Gastroesophageal sphincter (tissue), 4 donors: Measurements from ENCODE around the gene ADGRG6. TPM values are rescaled to one million over a fixed set of nuclear protein-coding genes. Genes with fewer than 3 reads are reported as not detected.
A peak's percentile ranks its signal among the peaks of the same experiment; 100 is the strongest.

ENCODE experiments used
- ATAC-seq: fragments of 150-250 bp; one replicate; pipeline ENCODE4 v1.9.1; 2016; ENCODE audit warnings: mild to moderate bottlenecking, moderate library complexity
- H3K27ac ChIP-seq, 4 donors: fragments of 200-600 bp; sonication (generic) in 3 of 4; 1 replicate in 3 of 4; 2 replicates in 1 of 4; pipeline ENCODE4 v1.5.1; 2016 to 2019
- H3K27me3 ChIP-seq: fragments of 200-600 bp; sonication (generic); one replicate; pipeline ENCODE4 v1.5.1; 2019
- H3K36me3 ChIP-seq, 2 donors: fragments of 200-600 bp; sonication (generic); one replicate each; pipeline ENCODE4 v1.5.1; 2019; ENCODE audit warnings: control low read depth in 1 of 2
- H3K4me1 ChIP-seq, 3 donors: fragments of 200-600 bp; sonication (generic); 1 replicate in 2 of 3; 2 replicates in 1 of 3; pipeline ENCODE4 v1.5.1; 2016 to 2019; ENCODE audit warnings: control low read depth in 2 of 3
- H3K4me3 ChIP-seq, 2 donors: fragments of 200-600 bp; sonication (generic); one replicate each; pipeline ENCODE4 v1.5.1; 2019; ENCODE audit warnings: mild to moderate bottlenecking in 1 of 2, moderate library complexity in 1 of 2
- H3K9me3 ChIP-seq, 3 donors: fragments of 200-600 bp; sonication (generic); one replicate each; pipeline ENCODE4 v1.5.1; 2017 to 2019; ENCODE audit warnings: control low read depth in 2 of 3
- CTCF ChIP-seq, 4 experiments: fragments of 200-600 bp in 2 of 4; fragments of 450-650 bp in 2 of 4; sonication (generic) in 1 of 4; IDR thresholded peaks; one replicate each; pipeline ENCODE4 v1.5.1; 2017 to 2019; ENCODE audit warnings: antibody characterized with exemption in 4 of 4, mild to moderate bottlenecking in 2 of 4, moderate library complexity in 2 of 4
- EP300 ChIP-seq: sonication (generic); formaldehyde crosslinking; IDR thresholded peaks from one replicate; pipeline ENCODE4 v1.6.1; 2017; ENCODE audit warnings: antibody characterized with exemption, mild to moderate bottlenecking
- POLR2A ChIP-seq, 2 donors: fragments of 450-650 bp; IDR thresholded peaks; one replicate each; pipeline ENCODE4 v1.6.1; 2017; ENCODE audit warnings: antibody characterized with exemption in 2 of 2, mild to moderate bottlenecking in 2 of 2, moderate library complexity in 1 of 2
- POLR2AphosphoS5 ChIP-seq: sonication (generic); formaldehyde crosslinking; IDR thresholded peaks from one replicate; pipeline ENCODE4 v1.6.1; 2017; ENCODE audit warnings: antibody characterized with exemption
- WGBS, 2 donors: methylation state at CpG; one replicate each; pipeline ENCODE4 v1.1.5; 2018; ENCODE audit warnings: low coverage in 1 of 2; 5-methylcytosine and 5-hydroxymethylcytosine counted together
- total RNA-seq, 4 donors: library from RNA; depleted of rRNA; stranded (reverse); fragments of >200 nt; gene quantifications; one replicate each; pipeline ENCODE4 v1.1.0, GENCODE V29; 2016

Gene ADGRG6
- total RNA-seq, 4 donors from 2014 or later = 8.3 to 14.4 (median 11.4) TPM

GRCh38 chr6:142297996-142298753, 3.6 kb upstream of the ADGRG6 start:
- peaks cover 36% of the 10 kb centered on the region for H3K27me3 ChIP-seq
- no peak for ATAC-seq
- peaks cover 0 to 13% (median 0%) of the 10 kb centered on the region in 3 donors for H3K4me1 ChIP-seq
- no peak overlapping the region for H3K27ac ChIP-seq
- H3K9me3 ChIP-seq = peaks cover 0 to 5% (median 0%) of the 10 kb centered on the region in 3 donors
- WGBS, 2 donors = 42 to 62% methylated on average over 2 to 3 of the region's 3 CpGs
- TF ChIP-seq EP300 (no peak), POLR2A (IDR thresholded peaks at IDR 0.05) (no peak)
- H3K36me3 ChIP-seq = no peaks in the 10 kb centered on the region
- H3K4me3 ChIP-seq = no peak overlapping the region

GRCh38 chr6:142300302-142300701, 1.5 kb upstream of the ADGRG6 start:
- Histone ChIP-seq H3K36me3 (no peaks in the 10 kb centered on the region), H3K4me1 (peaks cover 0 to 13% (median 0%) of the 10 kb centered on the region in 3 donors), H3K9me3 (peaks cover 0 to 5% (median 0%) of the 10 kb centered on the region in 3 donors), H3K27ac (no peak overlapping the region), H3K27me3 (peaks cover 37% of the 10 kb centered on the region), H3K4me3 (no peak overlapping the region)
- ATAC-seq = no peak
- WGBS, 2 donors = 89 to 100% methylated on average over 2 to 3 of the region's 3 CpGs
- TF ChIP-seq POLR2AphosphoS5 (no peak), POLR2A (IDR thresholded peaks at IDR 0.05) (no peak), CTCF (IDR thresholded peaks at IDR 0.05) (no peak), EP300 (no peak)

GRCh38 chr6:142300758-142301650, 803 bp upstream of the ADGRG6 start:
- peaks cover 0 to 13% (median 0%) of the 10 kb centered on the region in 3 donors for H3K4me1 ChIP-seq
- H3K27me3 ChIP-seq = peaks cover 37% of the 10 kb centered on the region
- H3K9me3 ChIP-seq = peaks cover 0 to 5% (median 0%) of the 10 kb centered on the region in 3 donors
- ATAC-seq = no peak
- H3K36me3 ChIP-seq = no peaks in the 10 kb centered on the region
- peak overlapping the region; percentile 19 to 58 for H3K4me3 ChIP-seq
- TF ChIP-seq EP300 = no peak
- TF ChIP-seq POLR2AphosphoS5 = no peak
- TF ChIP-seq CTCF (IDR thresholded peaks at IDR 0.05) = no peak
- TF ChIP-seq POLR2A (IDR thresholded peaks at IDR 0.05) = no peak
- 42 to 61% methylated on average over 3 to 10 of the region's 31 CpGs for WGBS, 2 donors
- peak overlapping the region in 3 of 4 donors; percentile 54 to 73 (median 60) for H3K27ac ChIP-seq

GRCh38 chr6:142302421-142303175, 791 bp downstream of the ADGRG6 start:
- TF ChIP-seq EP300 (no peak), CTCF (IDR thresholded peaks at IDR 0.05) (no peak), POLR2AphosphoS5 (no peak), POLR2A (IDR thresholded peaks at IDR 0.05) (no peak)
- H3K36me3 ChIP-seq = no peaks in the 10 kb centered on the region
- H3K4me3 ChIP-seq = peak overlapping the region in 1 of 2 donors; percentile 58
- peak overlapping the region in 3 of 4 donors; percentile 54 to 73 (median 60) for H3K27ac ChIP-seq
- H3K9me3 ChIP-seq = peaks cover 0 to 5% (median 0%) of the 10 kb centered on the region in 3 donors
- 66 to 76% methylated on average over 3 to 18 of the region's 18 CpGs for WGBS, 2 donors
- H3K4me1 ChIP-seq = peaks cover 0 to 13% (median 0%) of the 10 kb centered on the region in 3 donors
- peaks cover 37% of the 10 kb centered on the region for H3K27me3 ChIP-seq
- ATAC-seq = no peak

- peaks cover 37% of the 10 kb centered on the region for H3K27me3 ChIP-seq
- H3K9me3 ChIP-seq = peaks cover 0 to 5% (median 0%) of the 10 kb centered on the region in 3 donors
- H3K36me3 ChIP-seq = no peaks in the 10 kb centered on the region
- H3K4me1 ChIP-seq = peaks cover 0 to 13% (median 0%) of the 10 kb centered on the region in 3 donors
- H3K4me3 ChIP-seq = peak overlapping the region in 1 of 2 donors; percentile 58
- TF ChIP-seq CTCF (IDR thresholded peaks at IDR 0.05) = no peak
- no peak for TF ChIP-seq EP300
- TF ChIP-seq POLR2AphosphoS5 = no peak
- TF ChIP-seq POLR2A (IDR thresholded peaks at IDR 0.05) = no peak
- WGBS, 2 donors = 79 to 97% methylated on average over 2 of the region's 2 CpGs
- H3K27ac ChIP-seq = no peak overlapping the region
- ATAC-seq = no peak
Observed at GRCh38 chr6:142303176-142303533, 1.3 kb downstream of the ADGRG6 start.
